ENCODE measurements around the gene NEUROG2.
"Not testable (repeated sequence)": the region's sequence is repeated elsewhere in the genome, so short reads cannot be mapped to it uniquely, and the experiment has no call there.

The NEUROG2 gene

GRCh38 chr4:112490808-112491207, 25.2 kb downstream of the NEUROG2 start:
- not testable (repeated sequence) for DNase-seq (ENCODE audit: low read depth)

GRCh38 chr4:112485930-112486329, 30.1 kb downstream of the NEUROG2 start:
- no peak for DNase-seq (ENCODE audit: low read depth)

DNA sequence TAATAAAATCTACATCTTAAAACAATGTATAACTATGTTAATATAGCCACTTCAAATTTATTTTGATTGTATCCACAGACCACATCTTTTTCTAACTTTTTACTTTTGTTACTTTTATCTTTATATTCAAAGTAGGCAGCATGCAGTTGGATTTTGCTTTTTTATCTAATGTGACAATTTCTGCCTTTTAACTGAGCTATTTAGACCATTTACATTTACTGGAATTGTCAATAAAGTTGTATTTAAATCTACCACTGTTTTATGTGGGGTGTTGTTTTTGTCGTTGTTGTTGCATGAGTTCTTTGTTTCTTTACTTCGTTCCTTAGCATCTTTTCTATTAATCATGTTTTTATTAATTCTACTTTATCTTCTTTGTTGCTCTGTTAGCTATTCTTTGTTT, 42.0 kb downstream of the NEUROG2 start:
- DNase-seq (ENCODE audit: low read depth): no peak

DNA sequence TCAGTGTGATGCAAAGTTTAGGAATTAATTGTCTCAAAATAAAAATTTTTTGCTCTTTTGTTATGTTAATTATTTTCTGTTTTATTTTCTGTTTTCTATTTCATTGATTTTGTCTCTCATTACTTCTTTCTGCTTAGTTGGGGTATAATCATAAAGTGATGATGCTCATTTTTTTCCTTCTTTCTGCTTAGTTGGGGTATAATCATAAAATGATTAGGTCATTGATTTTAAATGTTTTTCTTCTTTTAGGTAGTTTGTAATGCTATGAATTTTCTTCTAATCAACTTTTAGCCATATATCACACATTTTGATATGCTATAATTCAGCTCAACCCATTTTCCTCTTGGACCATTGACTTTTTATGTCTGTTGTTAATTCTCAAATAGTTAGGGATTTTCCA, 43.7 kb downstream of the NEUROG2 start:
- DNase-seq (ENCODE audit: low read depth): no peak

Measured in stromal cell of bone marrow (primary cell).